Activated CD4-positive, alpha-beta T cell treated with anti-CD3 and anti-CD28 coated beads for 36 hours (primary cell): ENCODE measurements around the gene WHRN. TPM values are rescaled to one million over a fixed set of nuclear protein-coding genes. Genes with fewer than 3 reads are reported as not detected.

ENCODE experiments used
- ATAC-seq: fragments of 200-7000 bp; cut with Tn5 transposase; one replicate; pipeline ENCODE4 v1.10.0; 2021; ENCODE audit warnings: mild to moderate bottlenecking, moderate library complexity
- CTCF ChIA-PET: fragments of 350-600 bp; sonication (Branson Sonifier 250); formaldehyde crosslinking; loops from one replicate; lab custom pipeline; 2021; ENCODE audit warnings: antibody characterized with exemption; lab: Charles Lee
- POLR2A ChIA-PET: fragments of 350-600 bp; sonication (Branson Sonifier 250); formaldehyde crosslinking; loops from one replicate; lab custom pipeline; 2021; ENCODE audit warnings: antibody characterized with exemption, inconsistent platforms; lab: Charles Lee
- DNase-seq: peaks from one replicate; pipeline ENCODE4 v3.0.0-alpha.2; 2020
- H3K27ac Mint-ChIP-seq: one replicate; pipeline ENCODE4 v1.8.0; 2021; ENCODE audit warnings: mixed read lengths
- H3K27me3 Mint-ChIP-seq: one replicate; pipeline ENCODE4 v1.8.0; 2021; ENCODE audit warnings: mixed read lengths
- H3K36me3 Mint-ChIP-seq: one replicate; pipeline ENCODE4 v1.8.0; 2021; ENCODE audit warnings: low read depth, mixed read lengths
- H3K4me1 Mint-ChIP-seq: one replicate; pipeline ENCODE4 v1.8.0; 2021; ENCODE audit warnings: mixed read lengths
- H3K4me3 Mint-ChIP-seq: one replicate; pipeline ENCODE4 v1.8.0; 2021; ENCODE audit warnings: mild to moderate bottlenecking, moderate library complexity, mixed read lengths
- H3K9me3 Mint-ChIP-seq: one replicate; pipeline ENCODE4 v1.8.0; 2021; ENCODE audit warnings: low read depth, mixed read lengths
- intact Hi-C, 2 experiments: fragments of 100-400 bp; cut with DNase I in 1 of 2; cut with micrococcal nuclease in 1 of 2; formaldehyde crosslinking; loops; one replicate each; pipeline versions ENCODE4 v1.14.2 to v1.15.1; 2022 to 2024; cut with DNase I, micrococcal nuclease
- total RNA-seq, 2 experiments: library from RNA; stranded (reverse); gene quantifications; one replicate each; pipeline ENCODE4 v1.2.3, GENCODE V29; 2021

Gene WHRN
- total RNA-seq, 2 experiments from 2014 or later = 1.9 to 2.0 TPM

DNA sequence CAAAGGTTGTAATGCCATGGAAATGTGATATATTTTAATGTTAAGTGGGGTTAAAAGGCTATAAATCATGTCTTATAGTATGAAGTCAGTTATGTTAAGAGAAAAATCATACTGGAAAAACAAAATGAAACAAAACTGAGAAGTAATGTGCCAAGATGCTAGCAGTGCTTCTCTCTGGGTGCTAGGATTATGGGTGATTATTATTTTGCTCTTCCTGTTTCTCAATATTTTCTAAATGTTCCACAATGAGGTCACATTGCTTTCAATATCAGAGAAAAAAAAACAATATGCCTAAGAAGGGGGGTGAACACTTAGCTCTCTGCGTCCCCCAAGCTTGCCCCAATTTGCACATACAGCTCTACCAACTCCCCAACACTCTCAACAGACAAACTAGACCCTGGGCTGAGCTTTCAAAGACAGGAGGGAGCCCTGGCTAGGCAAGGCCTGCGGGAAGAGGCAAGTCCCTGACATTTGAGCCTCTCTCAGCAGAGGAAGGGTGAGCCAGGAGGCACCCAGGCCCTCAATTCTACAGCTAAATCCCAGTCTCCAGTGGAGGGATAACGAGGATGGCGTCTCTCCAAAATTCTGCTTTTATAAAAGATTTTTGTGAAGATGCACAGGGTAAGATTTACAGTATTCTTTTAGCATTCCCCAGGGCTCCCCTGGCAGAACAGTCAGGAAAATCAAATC lies 24.4 kb downstream of the WHRN start:
- Mint-ChIP-seq H3K36me3 (no peaks in the 10 kb centered on the region), H3K27ac (peak overlapping the region; percentile 53), H3K9me3 (no peaks in the 10 kb centered on the region), H3K27me3 (no peaks in the 10 kb centered on the region), H3K4me3 (no peak overlapping the region), H3K4me1 (peaks cover 14% of the 10 kb centered on the region)
- DNase-seq (no peak), ATAC-seq (no peak)
- intact Hi-C loops = loop anchor here in 1 of 2 experiments (10.0 kb wide), 1 partner anchor 134 kb away; the partner anchor contains the start of gene TMEM268
- ChIA-PET POLR2A (no interaction called here), CTCF (no interaction called here)

- no peaks in the 10 kb centered on the region for H3K9me3 Mint-ChIP-seq
- POLR2A ChIA-PET = no interaction called here
- no peak for ATAC-seq
- H3K4me1 Mint-ChIP-seq = peaks cover 8% of the 10 kb centered on the region
- H3K27me3 Mint-ChIP-seq = no peaks in the 10 kb centered on the region
- intact Hi-C loops = no loop called here
- no peaks in the 10 kb centered on the region for H3K36me3 Mint-ChIP-seq
- no peak overlapping the region for H3K4me3 Mint-ChIP-seq
- H3K27ac Mint-ChIP-seq = no peak overlapping the region
- CTCF ChIA-PET = interaction anchor here (1.0 to 1.3 kb wide), 2 partner anchors 8 to 174 kb away, joined by 4 to 5 read pairs; no protein-coding TSS in a partner anchor
- no peak for DNase-seq
Observed at GRCh38 chr9:114478871-114479270, 26.4 kb downstream of the WHRN start.

DNA sequence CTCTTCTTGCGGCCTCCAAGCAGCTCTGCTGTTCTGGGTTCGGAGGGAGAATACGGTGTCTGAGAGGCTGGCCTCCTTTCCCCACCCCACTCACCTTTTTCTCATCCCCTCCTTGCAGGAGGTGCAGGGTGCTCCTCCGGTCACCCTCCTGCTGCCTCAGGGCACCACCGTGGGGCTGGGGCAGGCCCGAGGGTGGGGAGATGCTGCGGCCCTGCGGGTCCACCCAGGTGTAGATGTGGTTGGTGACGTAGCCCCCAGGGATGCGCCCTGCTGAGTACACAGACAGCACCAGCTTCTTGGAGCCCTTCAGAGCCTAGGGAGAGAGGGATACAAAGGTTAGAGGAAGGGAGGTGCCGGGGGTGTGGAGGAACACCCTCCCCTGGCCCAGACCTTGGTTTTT lies 26.8 kb downstream of the WHRN start:
- ChIA-PET CTCF (interaction anchor here (1.0 to 1.3 kb wide), 2 partner anchors 9 to 175 kb away, joined by 4 to 5 read pairs; no protein-coding TSS in a partner anchor), POLR2A (no interaction called here)
- H3K4me1 Mint-ChIP-seq = peaks cover 8% of the 10 kb centered on the region
- no peak overlapping the region for H3K4me3 Mint-ChIP-seq
- ATAC-seq (no peak), DNase-seq (no peak)
- no peaks in the 10 kb centered on the region for H3K27me3 Mint-ChIP-seq
- no peak overlapping the region for H3K27ac Mint-ChIP-seq
- intact Hi-C loops = no loop called here
- H3K36me3 Mint-ChIP-seq = no peaks in the 10 kb centered on the region
- H3K9me3 Mint-ChIP-seq = no peaks in the 10 kb centered on the region

DNA sequence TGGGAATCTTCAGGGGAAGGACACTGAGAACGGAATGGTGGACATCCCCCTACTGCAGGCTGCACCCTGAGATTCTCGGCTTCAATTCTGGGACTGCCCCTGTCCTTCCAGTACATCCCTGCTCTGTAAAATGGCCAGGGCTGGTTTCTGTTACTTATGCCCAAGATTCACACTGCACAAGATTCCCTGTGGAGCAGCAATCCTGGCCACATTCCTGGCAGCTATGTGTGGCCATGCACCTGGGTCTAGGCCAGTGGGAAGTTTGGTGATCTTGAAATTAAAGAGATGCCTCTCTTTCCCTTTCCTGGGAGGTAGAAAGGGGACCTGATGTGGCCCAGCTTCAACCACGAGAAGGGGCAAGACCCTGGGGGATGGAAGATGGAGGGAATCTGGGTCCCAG lies 27.6 kb downstream of the WHRN start:
- no peak overlapping the region for H3K4me3 Mint-ChIP-seq
- H3K27me3 Mint-ChIP-seq = no peaks in the 10 kb centered on the region
- no peaks in the 10 kb centered on the region for H3K9me3 Mint-ChIP-seq
- POLR2A ChIA-PET = no interaction called here
- no peak overlapping the region for H3K27ac Mint-ChIP-seq
- ATAC-seq (no peak), DNase-seq (no peak)
- intact Hi-C loops = no loop called here
- CTCF ChIA-PET = interaction anchor here (1.0 to 1.3 kb wide), 2 partner anchors 9 to 176 kb away, joined by 4 to 5 read pairs; no protein-coding TSS in a partner anchor
- no peaks in the 10 kb centered on the region for H3K36me3 Mint-ChIP-seq
- H3K4me1 Mint-ChIP-seq = peaks cover 8% of the 10 kb centered on the region

DNA sequence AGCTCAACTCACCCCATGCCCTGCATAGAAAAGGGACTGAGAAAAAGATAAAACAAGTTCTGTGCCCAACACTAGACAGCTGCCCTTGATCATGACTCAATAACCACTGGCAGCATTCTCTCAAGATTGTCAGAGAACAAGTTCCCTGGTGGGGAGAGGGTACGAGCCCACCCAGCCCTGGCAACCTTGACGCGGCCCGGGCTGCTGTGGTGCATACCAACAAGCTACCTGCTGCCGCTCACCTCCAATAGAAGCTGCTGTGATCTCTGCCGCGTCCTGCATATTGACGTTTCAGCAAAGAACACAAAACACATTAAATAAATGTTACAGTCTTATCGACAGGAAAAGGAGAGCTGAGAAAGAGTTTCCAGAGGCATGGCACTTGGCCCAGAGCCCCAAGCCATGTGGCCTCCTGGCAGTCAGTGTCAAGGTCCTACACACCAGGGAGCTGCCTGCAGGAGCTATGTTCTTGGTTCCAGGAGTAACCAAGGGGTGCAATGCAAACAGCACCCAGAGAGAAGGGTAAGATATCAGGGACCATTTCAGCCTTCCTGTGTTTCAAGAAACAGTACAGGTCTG lies 28.3 kb downstream of the WHRN start:
- no peaks in the 10 kb centered on the region for H3K27me3 Mint-ChIP-seq
- ATAC-seq (no peak), DNase-seq (no peak)
- H3K36me3 Mint-ChIP-seq = no peaks in the 10 kb centered on the region
- no peak overlapping the region for H3K4me3 Mint-ChIP-seq
- no peak overlapping the region for H3K27ac Mint-ChIP-seq
- intact Hi-C loops = no loop called here
- peaks cover 8% of the 10 kb centered on the region for H3K4me1 Mint-ChIP-seq
- H3K9me3 Mint-ChIP-seq = no peaks in the 10 kb centered on the region
- CTCF ChIA-PET = no interaction called here
- POLR2A ChIA-PET = no interaction called here

- no peak overlapping the region for H3K4me3 Mint-ChIP-seq
- H3K27ac Mint-ChIP-seq = no peak overlapping the region
- POLR2A ChIA-PET = no interaction called here
- H3K4me1 Mint-ChIP-seq = peaks cover 8% of the 10 kb centered on the region
- intact Hi-C loops = no loop called here
- H3K27me3 Mint-ChIP-seq = no peaks in the 10 kb centered on the region
- no peak for ATAC-seq
- no peak for DNase-seq
- no peaks in the 10 kb centered on the region for H3K36me3 Mint-ChIP-seq
- CTCF ChIA-PET = interaction anchor here (0.8 to 1.3 kb wide), 3 partner anchors 41 to 178 kb away, joined by 3 to 8 read pairs (median 4); no protein-coding TSS in a partner anchor
- no peaks in the 10 kb centered on the region for H3K9me3 Mint-ChIP-seq
Observed at GRCh38 chr9:114475412-114476135, 29.7 kb downstream of the WHRN start.

DNA sequence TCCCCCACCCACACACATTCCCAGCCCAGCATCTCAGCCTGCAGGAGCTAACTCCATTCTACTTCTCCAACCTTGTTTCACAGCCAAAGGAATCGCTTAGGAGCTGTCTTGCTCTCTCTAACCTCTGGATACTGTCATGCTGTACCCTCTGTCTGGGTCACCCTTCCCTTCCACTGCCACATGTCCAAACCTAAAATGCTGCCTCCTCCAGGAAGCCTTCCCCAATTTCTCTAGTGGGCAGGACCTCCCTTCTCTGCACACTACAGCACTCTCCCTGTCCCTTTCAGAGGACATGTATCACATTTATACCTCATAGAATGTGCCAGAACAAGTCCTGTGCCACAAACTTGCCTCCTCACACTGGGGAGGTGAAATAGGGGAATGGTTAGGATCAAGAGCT lies 30.8 kb downstream of the WHRN start:
- Mint-ChIP-seq H3K27me3 (no peaks in the 10 kb centered on the region), H3K36me3 (no peaks in the 10 kb centered on the region), H3K9me3 (no peaks in the 10 kb centered on the region), H3K4me3 (no peak overlapping the region), H3K27ac (no peak overlapping the region), H3K4me1 (peaks cover 8% of the 10 kb centered on the region)
- no peak for ATAC-seq
- intact Hi-C loops = no loop called here
- POLR2A ChIA-PET = no interaction called here
- DNase-seq = no peak
- CTCF ChIA-PET = interaction anchor here (0.6 kb wide), 1 partner anchor 13 kb away, joined by 3 read pairs; no protein-coding TSS in a partner anchor

GRCh38 chr9:114473447-114473801 lies 31.8 kb downstream of the WHRN start:
- Mint-ChIP-seq H3K36me3 (no peaks in the 10 kb centered on the region), H3K4me3 (no peak overlapping the region), H3K9me3 (no peaks in the 10 kb centered on the region), H3K27me3 (no peaks in the 10 kb centered on the region), H3K4me1 (peaks cover 8% of the 10 kb centered on the region), H3K27ac (no peak overlapping the region)
- no peak for DNase-seq
- ChIA-PET POLR2A (no interaction called here), CTCF (interaction anchor here (0.8 to 1.7 kb wide), 3 partner anchors 11 to 46 kb away, joined by 3 to 6 read pairs (median 3); no protein-coding TSS in a partner anchor)
- no peak for ATAC-seq
- intact Hi-C loops = no loop called here

GRCh38 chr9:114472765-114473446 lies 32.4 kb downstream of the WHRN start:
- Mint-ChIP-seq H3K36me3 (no peaks in the 10 kb centered on the region), H3K4me1 (peaks cover 8% of the 10 kb centered on the region), H3K9me3 (no peaks in the 10 kb centered on the region), H3K27ac (no peak overlapping the region), H3K4me3 (no peak overlapping the region), H3K27me3 (no peaks in the 10 kb centered on the region)
- POLR2A ChIA-PET = no interaction called here
- CTCF ChIA-PET = interaction anchor here (0.8 to 1.7 kb wide), 3 partner anchors 11 to 47 kb away, joined by 3 to 6 read pairs (median 3); no protein-coding TSS in a partner anchor
- DNase-seq (no peak), ATAC-seq (no peak)
- intact Hi-C loops = no loop called here

DNA sequence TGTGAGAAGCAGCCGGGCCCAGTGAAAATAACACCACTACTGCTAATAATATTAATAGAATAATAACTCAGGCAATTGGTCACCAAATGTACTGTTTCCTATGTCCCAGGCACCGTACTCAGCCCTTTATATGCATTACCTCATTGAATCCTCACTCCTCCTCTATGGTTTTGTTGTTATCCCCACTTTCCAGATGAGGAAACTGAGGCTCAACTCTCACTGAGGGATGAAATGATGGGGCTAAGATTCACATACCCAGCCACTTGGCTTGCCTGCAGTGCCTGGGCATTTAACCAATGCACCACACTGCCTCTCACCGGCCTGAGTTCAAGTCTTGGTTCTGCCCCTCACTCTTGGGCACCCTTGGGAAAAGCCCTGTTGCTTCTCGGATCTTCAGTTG lies 34.1 kb downstream of the WHRN start:
- no peak overlapping the region for H3K4me3 Mint-ChIP-seq
- intact Hi-C loops = no loop called here
- CTCF ChIA-PET = no interaction called here
- POLR2A ChIA-PET = no interaction called here
- no peak overlapping the region for H3K27ac Mint-ChIP-seq
- no peak for ATAC-seq
- no peaks in the 10 kb centered on the region for H3K9me3 Mint-ChIP-seq
- no peaks in the 10 kb centered on the region for H3K36me3 Mint-ChIP-seq
- DNase-seq = no peak
- H3K4me1 Mint-ChIP-seq = peaks cover 8% of the 10 kb centered on the region
- H3K27me3 Mint-ChIP-seq = no peaks in the 10 kb centered on the region

DNA sequence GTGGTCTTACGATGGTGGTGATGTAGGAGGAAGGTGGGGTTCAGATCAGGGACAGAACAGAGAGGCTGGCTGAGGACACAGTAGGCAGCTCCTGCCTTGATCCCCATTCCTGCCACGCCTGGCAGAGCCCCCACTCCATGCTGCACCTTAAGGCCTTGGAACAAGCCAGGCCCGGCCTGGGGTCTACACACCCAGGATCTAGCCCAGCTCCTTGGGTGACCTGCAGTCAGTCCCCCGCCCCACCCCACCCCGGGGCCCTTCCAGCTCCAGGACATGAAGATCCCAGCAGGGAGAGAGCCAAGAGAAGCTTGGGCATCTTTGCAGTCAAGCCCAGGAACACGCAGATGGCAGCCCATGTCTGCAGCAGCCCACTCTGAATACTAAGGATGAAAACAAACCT lies 34.7 kb downstream of the WHRN start:
- intact Hi-C loops = no loop called here
- H3K27ac Mint-ChIP-seq = no peak overlapping the region
- POLR2A ChIA-PET = no interaction called here
- no peak for ATAC-seq
- no peaks in the 10 kb centered on the region for H3K9me3 Mint-ChIP-seq
- no peaks in the 10 kb centered on the region for H3K27me3 Mint-ChIP-seq
- H3K4me3 Mint-ChIP-seq = no peak overlapping the region
- H3K36me3 Mint-ChIP-seq = no peaks in the 10 kb centered on the region
- DNase-seq = no peak
- peaks cover 5% of the 10 kb centered on the region for H3K4me1 Mint-ChIP-seq
- CTCF ChIA-PET = no interaction called here
